GM21367 (cell line): ENCODE measurements around the gene GSTO1.

ENCODE experiments used
- ATAC-seq: cut with Tn5 transposase; IDR thresholded peaks from one replicate; pipeline ENCODE4 v1.9.1; 2021; ENCODE audit not compliant: unreplicated experiment

Gene GSTO1

GRCh38 chr10:104250371-104250770 lies 4.3 kb upstream of the GSTO1 start:
- no peak for ATAC-seq

DNA sequence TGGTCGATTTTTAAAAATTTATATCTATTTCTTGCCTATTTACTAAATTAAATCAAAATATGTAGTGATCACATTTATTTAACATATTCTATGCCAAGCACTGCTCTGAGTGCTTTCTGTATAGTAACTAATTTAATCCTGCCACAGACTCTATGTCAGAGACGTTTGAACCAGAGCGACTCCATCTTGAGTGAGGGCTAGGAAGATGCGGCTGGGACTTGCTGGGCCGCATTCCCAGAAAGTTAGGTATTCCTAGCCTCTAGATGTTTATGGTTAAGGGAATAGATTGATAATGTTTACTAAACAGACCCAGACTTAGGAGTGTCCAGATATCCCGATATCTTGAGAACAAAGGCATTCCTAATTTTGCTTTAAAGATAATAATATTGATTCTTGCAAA lies 3.2 kb upstream of the GSTO1 start:
- no peak for ATAC-seq

DNA sequence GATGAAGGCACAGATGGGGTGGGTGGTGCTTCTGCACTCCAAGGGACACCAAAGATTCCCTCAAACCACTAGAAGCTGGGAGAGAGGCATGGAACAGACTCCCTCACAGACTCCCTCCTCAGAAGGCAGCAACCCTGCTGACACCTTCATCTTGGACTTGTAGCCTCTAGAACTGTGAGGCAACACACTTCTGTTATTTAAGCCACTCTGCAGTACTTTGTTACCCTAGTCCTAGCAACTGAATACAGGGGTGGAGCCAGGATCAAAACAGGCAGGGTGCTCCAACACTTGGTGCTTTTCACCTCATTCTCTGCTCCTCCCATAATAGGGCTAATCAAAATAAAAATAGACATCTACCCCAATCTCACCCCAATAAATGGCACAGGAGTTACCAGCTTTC lies 2.3 kb upstream of the GSTO1 start:
- ATAC-seq: no peak

- no peak for ATAC-seq
Measured at GRCh38 chr10:104253106-104253505, 1.6 kb upstream of the GSTO1 start.

GRCh38 chr10:104253606-104254410 lies 884 bp upstream of the GSTO1 start:
- no peak for ATAC-seq

GRCh38 chr10:104255311-104255981 lies 754 bp downstream of the GSTO1 start:
- peak; percentile 36 for ATAC-seq

- no peak for ATAC-seq
Measured at GRCh38 chr10:104256335-104256961, 1.8 kb downstream of the GSTO1 start.

- no peak for ATAC-seq
Measured at GRCh38 chr10:104257235-104257634, 2.5 kb downstream of the GSTO1 start.

DNA sequence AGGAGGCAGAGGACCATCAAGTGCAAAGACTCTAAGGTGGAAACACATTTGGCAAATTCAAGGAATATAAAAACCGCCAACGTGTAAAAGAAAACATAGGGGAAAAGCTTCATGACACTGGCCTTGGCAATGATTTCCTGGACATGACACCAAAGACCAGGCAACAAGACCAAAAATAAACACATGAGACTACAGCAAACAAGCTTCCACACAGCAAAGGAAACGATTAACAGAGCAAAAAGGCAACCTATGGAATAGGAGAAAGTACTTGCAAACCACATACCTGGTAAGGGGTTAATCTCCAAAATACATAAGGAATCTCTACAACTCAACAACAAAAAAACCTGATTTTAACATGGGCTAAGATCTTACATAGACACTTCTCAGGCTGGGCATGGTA lies 3.5 kb downstream of the GSTO1 start:
- no peak for ATAC-seq

GRCh38 chr10:104259456-104259855 lies 4.8 kb downstream of the GSTO1 start:
- no peak for ATAC-seq

DNA sequence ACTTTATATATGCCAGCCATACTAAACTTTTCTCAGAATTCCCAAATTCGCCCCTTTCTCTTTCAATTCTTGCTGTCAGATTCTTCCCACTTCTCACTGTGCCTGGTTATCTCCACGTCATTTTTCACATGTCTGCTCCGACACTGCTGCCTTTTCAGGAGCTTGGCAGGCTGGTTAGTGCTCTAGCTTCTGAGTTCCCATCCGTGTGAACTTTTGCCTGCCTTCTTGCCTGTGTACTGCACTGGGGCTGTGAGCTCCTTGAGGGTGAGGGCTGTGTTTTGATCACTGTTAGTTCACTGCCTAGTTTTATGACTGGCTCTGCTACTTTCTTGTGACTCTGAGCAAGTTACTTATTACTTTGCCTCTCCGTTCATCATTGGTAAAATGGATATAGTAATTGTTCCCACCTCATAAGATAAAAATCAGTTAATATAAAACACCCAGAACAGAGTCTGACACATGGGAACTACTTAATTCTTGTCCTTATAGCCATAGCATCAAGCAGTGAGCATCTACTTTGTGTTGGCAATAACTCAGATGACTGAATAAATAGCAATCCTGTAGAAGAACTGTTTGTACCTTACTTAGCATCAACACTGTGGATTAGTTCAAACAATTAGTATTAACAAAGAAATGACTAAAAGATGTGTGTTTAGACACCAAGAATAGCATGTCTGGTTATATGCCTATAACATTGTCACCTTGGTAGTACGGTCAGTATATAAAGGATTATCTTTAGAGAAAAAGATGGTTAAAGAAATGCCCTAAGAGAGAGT lies 5.5 kb downstream of the GSTO1 start:
- no peak for ATAC-seq

GRCh38 chr10:104260775-104261115 lies 6.1 kb downstream of the GSTO1 start:
- no peak for ATAC-seq

- ATAC-seq: no peak
Measured at GRCh38 chr10:104262055-104262454, 7.4 kb downstream of the GSTO1 start.

GRCh38 chr10:104264783-104265182 lies 10.1 kb downstream of the GSTO1 start:
- no peak for ATAC-seq

GRCh38 chr10:104267721-104268404 lies 13.2 kb downstream of the GSTO1 start:
- no peak for ATAC-seq

DNA sequence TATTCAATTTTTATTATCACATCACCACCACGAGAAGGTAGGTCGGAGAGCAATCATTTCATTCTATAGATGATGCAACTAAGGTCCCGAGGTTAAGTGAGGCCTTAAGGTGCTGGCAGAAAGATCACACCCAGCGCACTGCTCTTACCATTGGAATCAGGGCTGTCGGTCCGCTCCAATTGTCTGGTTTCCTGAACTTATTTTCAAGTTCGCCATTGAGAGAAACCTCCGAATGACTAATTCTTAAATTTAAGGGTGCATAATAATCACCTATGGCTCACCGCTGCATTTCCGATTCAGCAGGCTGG lies 13.7 kb downstream of the GSTO1 start:
- ATAC-seq: no peak

GRCh38 chr10:104268713-104269645 lies 14.3 kb downstream of the GSTO1 start, which contains the start of gene GSTO2:
Gene GSTO2, plus strand, starts transcription at chr10:104269184. Its CDS starts 5,732 bp downstream, at chr10:104274916.
- peak; percentile 98 for ATAC-seq

DNA sequence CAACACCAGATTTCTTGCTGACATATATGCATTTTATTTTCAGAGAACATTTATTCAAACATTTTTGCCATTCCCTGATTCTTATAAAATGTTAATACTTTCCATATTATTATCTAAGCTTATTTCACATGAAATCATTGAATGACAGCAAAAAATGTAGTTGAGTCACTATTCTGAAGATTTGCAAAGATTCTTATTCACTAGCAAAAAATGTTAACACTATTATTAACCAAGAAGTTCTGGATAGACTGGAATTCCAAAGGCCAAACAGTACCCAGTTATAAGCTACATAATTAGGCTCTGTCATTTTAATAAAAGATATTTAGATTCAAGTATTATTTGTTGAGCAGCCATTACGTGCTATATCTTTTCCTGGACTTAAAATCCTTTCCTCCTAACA lies 18.6 kb downstream of the GSTO1 start:
- no peak for ATAC-seq

DNA sequence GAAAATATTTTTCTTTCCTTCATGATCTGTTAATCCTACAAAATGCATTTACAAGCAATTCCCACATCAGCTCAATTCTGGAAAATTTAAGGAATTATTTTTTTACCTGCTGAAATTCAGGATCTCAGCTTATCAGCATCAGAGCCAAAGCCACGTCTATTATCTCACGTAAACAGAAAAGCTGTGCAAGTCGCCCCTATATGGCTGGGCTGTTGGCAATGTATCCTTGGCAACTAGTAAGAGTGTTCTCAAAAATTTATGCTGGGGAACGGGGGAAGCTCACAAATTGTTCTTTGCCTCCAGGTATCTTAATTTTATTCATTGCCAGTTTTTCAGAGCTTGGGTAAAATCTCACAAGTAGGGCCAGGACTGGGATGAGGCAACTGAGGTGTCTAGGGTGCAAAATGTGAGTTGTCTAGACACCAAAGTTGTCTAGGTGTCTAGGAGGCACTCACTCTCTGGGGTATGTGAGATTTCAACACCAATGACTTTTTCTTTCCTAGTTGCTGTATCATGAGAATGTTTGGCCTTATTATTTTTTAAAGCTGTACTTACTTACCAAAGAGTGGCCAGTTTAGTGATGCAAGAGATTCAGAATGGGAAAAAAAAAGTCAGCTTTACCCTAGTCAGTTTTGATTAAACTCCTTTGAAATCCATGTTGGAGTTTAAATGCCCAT lies 19.3 kb downstream of the GSTO1 start:
- no peak for ATAC-seq
